HepG2 (cell line): ENCODE measurements around the gene TMEM220. TPM values are rescaled to one million over a fixed set of nuclear protein-coding genes. Genes with fewer than 3 reads are reported as not detected.
A peak's percentile ranks its signal among the peaks of the same experiment; 100 is the strongest.

Source experiments
- HMGA1 ChIP-seq: sonication (generic); formaldehyde crosslinking; conservative IDR thresholded peaks from 2 replicates; pipeline ENCODE4 v1.4.0; 2020; ENCODE audit warnings: missing genetic modification reagents
- KDM4B ChIP-seq: sonication (generic); formaldehyde crosslinking; IDR thresholded peaks from 2 replicates; pipeline ENCODE4 v1.4.0; 2020; ENCODE audit warnings: missing genetic modification reagents
- NFATC3 ChIP-seq: sonication (generic); formaldehyde crosslinking; IDR thresholded peaks from 2 replicates; pipeline ENCODE4 v1.5.1; 2020; ENCODE audit warnings: mild to moderate bottlenecking, missing genetic modification reagents
- NFIB ChIP-seq: sonication (generic); formaldehyde crosslinking; IDR thresholded peaks from 2 replicates; pipeline ENCODE4 v1.9.0; 2021; ENCODE audit warnings: missing genetic modification reagents, mild to moderate bottlenecking, borderline replicate concordance
- NFYB ChIP-seq: sonication (generic); formaldehyde crosslinking; IDR thresholded peaks from 2 replicates; pipeline ENCODE4 v1.4.0; 2020; ENCODE audit warnings: missing genetic modification reagents
- NRL ChIP-seq: sonication (generic); formaldehyde crosslinking; IDR thresholded peaks from 2 replicates; pipeline ENCODE4 v1.5.0; 2020; ENCODE audit warnings: missing genetic modification reagents, mild to moderate bottlenecking, moderate library complexity, borderline replicate concordance
- PRDM10 ChIP-seq: sonication (generic); formaldehyde crosslinking; IDR thresholded peaks from 2 replicates; pipeline ENCODE4 v1.4.0; 2020; ENCODE audit warnings: low read depth, missing genetic modification reagents
- RBFOX2 ChIP-seq: fragments of 200-400 bp; formaldehyde crosslinking; IDR thresholded peaks from 2 replicates; pipeline ENCODE4 v1.6.1; 2017; ENCODE audit warnings: low read depth, mild to moderate bottlenecking, low read length
- SRY ChIP-seq: sonication (generic); formaldehyde crosslinking; IDR thresholded peaks from 2 replicates; pipeline ENCODE4 v1.8.0; 2022; ENCODE audit warnings: mild to moderate bottlenecking, missing genetic modification reagents
- SYNCRIP ChIP-seq: fragments of 200-400 bp; formaldehyde crosslinking; IDR thresholded peaks from 2 replicates; pipeline ENCODE4 v1.6.1; 2018; ENCODE audit warnings: mild to moderate bottlenecking, low read depth, low read length; ENCODE audit not compliant: insufficient read depth
- ZBTB20 ChIP-seq: sonication (generic); formaldehyde crosslinking; IDR thresholded peaks from 2 replicates; pipeline ENCODE4 v1.8.1; 2023; ENCODE audit warnings: missing genetic modification reagents, low read depth, mild to moderate bottlenecking, borderline replicate concordance
- ZNF263 ChIP-seq: sonication (generic); formaldehyde crosslinking; IDR thresholded peaks from 2 replicates; pipeline ENCODE4 v1.4.0; 2020; ENCODE audit warnings: missing genetic modification reagents
- ZNF446 ChIP-seq: sonication (generic); formaldehyde crosslinking; IDR thresholded peaks from 2 replicates; pipeline ENCODE4 v1.5.0; 2020; ENCODE audit warnings: mild to moderate bottlenecking, missing genetic modification reagents
- ZNF549 ChIP-seq: sonication (generic); formaldehyde crosslinking; IDR thresholded peaks from 2 replicates; pipeline ENCODE4 v1.5.0; 2020; ENCODE audit warnings: missing genetic modification reagents
- ZNF670 ChIP-seq: sonication (generic); formaldehyde crosslinking; IDR thresholded peaks from 2 replicates; pipeline ENCODE4 v1.8.0; 2022; ENCODE audit warnings: mild to moderate bottlenecking, missing genetic modification reagents, borderline replicate concordance
- ZNF749 ChIP-seq: sonication (generic); formaldehyde crosslinking; IDR thresholded peaks from 2 replicates; pipeline ENCODE4 v1.8.0; 2022; ENCODE audit warnings: mild to moderate bottlenecking, missing genetic modification reagents, moderate library complexity, borderline replicate concordance
- polyA plus RNA-seq, 8 experiments: library from polyadenylated mRNA; depleted of rRNA in 3 of 8; stranded (reverse) in 7 of 8; unstranded in 1 of 8; fragments of >200 nt; fragmentation: Illumina TruSeq in 4 of 8; extraction: Trizol in 4 of 8; gene quantifications; 2 replicates each; pipeline versions ENCODE4 v1.2.1 to v1.2.3, GENCODE V29; 2011 to 2016; ENCODE audit warnings: low read depth in 4 of 8, missing spikeins in 1 of 8, mixed read lengths in 1 of 8; ENCODE audit not compliant: insufficient read depth in 1 of 8
- total RNA-seq, 5 experiments: library from RNA; depleted of rRNA; stranded (reverse); fragments of >200 nt; fragmentation: Illumina TruSeq; extraction: Trizol; gene quantifications; 2 replicates each; pipeline ENCODE4 v1.2.3, GENCODE V29; 2016; ENCODE audit warnings: low read depth in 1 of 5
- TF ChIP-seq, protein P1 (sequence below): sonication (generic); formaldehyde crosslinking; IDR thresholded peaks from 2 replicates; pipeline ENCODE4 v1.4.0; 2020; ENCODE audit warnings: missing genetic modification reagents
- TF ChIP-seq, protein P2 (sequence below): fragments of 450-650 bp; IDR thresholded peaks from 2 replicates; pipeline ENCODE4 v1.6.1; 2017
- TF ChIP-seq, protein P3 (sequence below), 2 experiments: IDR thresholded peaks; 2 replicates each; pipeline ENCODE4 v1.6.1; 2011 to 2012; ENCODE audit warnings: low read length in 2 of 2, borderline replicate concordance in 1 of 2, low read depth in 1 of 2, mild to moderate bottlenecking in 1 of 2, moderate library complexity in 1 of 2

Gene TMEM220
- total and polyA plus RNA-seq, 2 of the 13 experiments (the other 11 are each of a cell fraction or from before 2014, with no cell fraction given), result 1.3 to 2.2 TPM

GRCh38 chr17:10729334-10730193 lies at the start of gene TMEM220 (continued):
- TF ChIP-seq PRDM10 (no peak), ZBTB20 (CRISPR knock-in tag) (0 out of 2 replicates have a peak, but pooled peaks have one; percentile 40), NFATC3 (CRISPR knock-in tag) (no peak), ZNF446 (CRISPR knock-in tag) (0 out of 2 replicates have a peak, but pooled peaks have one; percentile 38), RBFOX2 (peak; percentile 85), SRY (CRISPR knock-in tag) (peak; percentile 89), NFYB (no peak), ZNF263 (CRISPR knock-in tag) (peak; percentile 23; the same call in 1 of the 2 replicates), ZNF749 (CRISPR knock-in tag) (peak; percentile 82), KDM4B (CRISPR knock-in tag) (no peak), ZNF549 (CRISPR knock-in tag) (no peak), SYNCRIP (no peak), NFIB (CRISPR knock-in tag) (no peak), HMGA1 (no peak), ZNF670 (CRISPR knock-in tag) (peak; percentile 61; the same call in 1 of the 2 replicates), NRL (no peak; the same call in 1 of the 2 replicates)
- TF ChIP-seq, protein P1, sequence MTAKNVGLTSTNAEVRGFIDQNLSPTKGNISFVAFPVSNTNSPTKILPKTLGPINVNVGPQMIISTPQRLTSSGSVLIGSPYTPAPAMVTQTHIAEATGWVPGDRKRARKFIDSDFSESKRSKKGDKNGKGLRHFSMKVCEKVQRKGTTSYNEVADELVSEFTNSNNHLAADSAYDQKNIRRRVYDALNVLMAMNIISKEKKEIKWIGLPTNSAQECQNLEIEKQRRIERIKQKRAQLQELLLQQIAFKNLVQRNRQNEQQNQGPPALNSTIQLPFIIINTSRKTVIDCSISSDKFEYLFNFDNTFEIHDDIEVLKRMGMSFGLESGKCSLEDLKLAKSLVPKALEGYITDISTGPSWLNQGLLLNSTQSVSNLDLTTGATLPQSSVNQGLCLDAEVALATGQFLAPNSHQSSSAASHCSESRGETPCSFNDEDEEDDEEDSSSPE (CRISPR knock-in tag), result peak; percentile 78
- TF ChIP-seq, protein P2, sequence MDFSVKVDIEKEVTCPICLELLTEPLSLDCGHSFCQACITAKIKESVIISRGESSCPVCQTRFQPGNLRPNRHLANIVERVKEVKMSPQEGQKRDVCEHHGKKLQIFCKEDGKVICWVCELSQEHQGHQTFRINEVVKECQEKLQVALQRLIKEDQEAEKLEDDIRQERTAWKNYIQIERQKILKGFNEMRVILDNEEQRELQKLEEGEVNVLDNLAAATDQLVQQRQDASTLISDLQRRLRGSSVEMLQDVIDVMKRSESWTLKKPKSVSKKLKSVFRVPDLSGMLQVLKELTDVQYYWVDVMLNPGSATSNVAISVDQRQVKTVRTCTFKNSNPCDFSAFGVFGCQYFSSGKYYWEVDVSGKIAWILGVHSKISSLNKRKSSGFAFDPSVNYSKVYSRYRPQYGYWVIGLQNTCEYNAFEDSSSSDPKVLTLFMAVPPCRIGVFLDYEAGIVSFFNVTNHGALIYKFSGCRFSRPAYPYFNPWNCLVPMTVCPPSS, result no peak
- TF ChIP-seq, protein P3, sequence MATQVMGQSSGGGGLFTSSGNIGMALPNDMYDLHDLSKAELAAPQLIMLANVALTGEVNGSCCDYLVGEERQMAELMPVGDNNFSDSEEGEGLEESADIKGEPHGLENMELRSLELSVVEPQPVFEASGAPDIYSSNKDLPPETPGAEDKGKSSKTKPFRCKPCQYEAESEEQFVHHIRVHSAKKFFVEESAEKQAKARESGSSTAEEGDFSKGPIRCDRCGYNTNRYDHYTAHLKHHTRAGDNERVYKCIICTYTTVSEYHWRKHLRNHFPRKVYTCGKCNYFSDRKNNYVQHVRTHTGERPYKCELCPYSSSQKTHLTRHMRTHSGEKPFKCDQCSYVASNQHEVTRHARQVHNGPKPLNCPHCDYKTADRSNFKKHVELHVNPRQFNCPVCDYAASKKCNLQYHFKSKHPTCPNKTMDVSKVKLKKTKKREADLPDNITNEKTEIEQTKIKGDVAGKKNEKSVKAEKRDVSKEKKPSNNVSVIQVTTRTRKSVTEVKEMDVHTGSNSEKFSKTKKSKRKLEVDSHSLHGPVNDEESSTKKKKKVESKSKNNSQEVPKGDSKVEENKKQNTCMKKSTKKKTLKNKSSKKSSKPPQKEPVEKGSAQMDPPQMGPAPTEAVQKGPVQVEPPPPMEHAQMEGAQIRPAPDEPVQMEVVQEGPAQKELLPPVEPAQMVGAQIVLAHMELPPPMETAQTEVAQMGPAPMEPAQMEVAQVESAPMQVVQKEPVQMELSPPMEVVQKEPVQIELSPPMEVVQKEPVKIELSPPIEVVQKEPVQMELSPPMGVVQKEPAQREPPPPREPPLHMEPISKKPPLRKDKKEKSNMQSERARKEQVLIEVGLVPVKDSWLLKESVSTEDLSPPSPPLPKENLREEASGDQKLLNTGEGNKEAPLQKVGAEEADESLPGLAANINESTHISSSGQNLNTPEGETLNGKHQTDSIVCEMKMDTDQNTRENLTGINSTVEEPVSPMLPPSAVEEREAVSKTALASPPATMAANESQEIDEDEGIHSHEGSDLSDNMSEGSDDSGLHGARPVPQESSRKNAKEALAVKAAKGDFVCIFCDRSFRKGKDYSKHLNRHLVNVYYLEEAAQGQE (IDR thresholded peaks at IDR 0.05; ENCODE audit: borderline replicate concordance in 1 of 2, low read depth in 1 of 2, low read length in 2 of 2), result no peak
